ENCODE measurements around the gene CERKL.

DNA sequence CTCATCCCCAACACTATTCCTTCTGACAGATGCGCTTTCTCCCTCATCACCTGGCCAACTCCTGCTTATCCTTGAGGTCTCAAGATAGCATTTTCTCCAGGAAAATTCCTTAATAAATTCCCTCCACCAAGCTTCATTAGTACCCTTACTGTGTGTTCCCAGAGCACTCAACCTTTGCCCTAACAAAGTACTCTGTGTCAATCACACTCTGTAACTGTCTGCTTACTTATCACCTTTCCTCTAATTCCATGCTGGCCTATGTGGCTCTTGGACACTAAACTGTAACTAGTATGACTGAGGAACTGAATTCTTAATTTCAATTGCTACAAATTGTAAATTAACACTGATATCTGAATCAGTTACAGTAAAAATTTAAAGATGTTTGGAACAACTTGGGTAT is 41.3 kb upstream of the CERKL start:
- TF ChIP-seq CTCF (IDR thresholded peaks at IDR 0.05), result no peak
- no peak for TF ChIP-seq POLR2A (IDR thresholded peaks at IDR 0.05)
